NAMALWA (cell line): Measurements from ENCODE around the gene CYB5R2.

Source experiments
- DNase-seq: peaks from one replicate; pipeline ENCODE4 v3.0.0-alpha.2; 2015; ENCODE audit warnings: low spot score

CYB5R2 gene

GRCh38 chr11:7637447-7638157 lies 35.7 kb downstream of the CYB5R2 start:
- DNase-seq, result no peak

- no peak for DNase-seq
Measured at GRCh38 chr11:7636350-7636749, 37.0 kb downstream of the CYB5R2 start.

GRCh38 chr11:7635708-7636107 lies 37.6 kb downstream of the CYB5R2 start:
- no peak for DNase-seq

GRCh38 chr11:7635137-7635536 lies 38.2 kb downstream of the CYB5R2 start:
- DNase-seq, result no peak

GRCh38 chr11:7632211-7632610 lies 41.1 kb downstream of the CYB5R2 start:
- DNase-seq, result no peak

GRCh38 chr11:7630002-7630401 lies 43.3 kb downstream of the CYB5R2 start:
- DNase-seq, result no peak

GRCh38 chr11:7628660-7629059 lies 44.6 kb downstream of the CYB5R2 start:
- no peak for DNase-seq

- no peak for DNase-seq
Measured at GRCh38 chr11:7622721-7623120, 50.6 kb downstream of the CYB5R2 start.

GRCh38 chr11:7621554-7621953 lies 51.7 kb downstream of the CYB5R2 start:
- DNase-seq, result no peak

- DNase-seq, result no peak
Measured at GRCh38 chr11:7621090-7621489, 52.2 kb downstream of the CYB5R2 start.

GRCh38 chr11:7619322-7619721 lies 54.0 kb downstream of the CYB5R2 start:
- DNase-seq, result no peak

- no peak for DNase-seq
Measured at GRCh38 chr11:7617032-7617431, 56.3 kb downstream of the CYB5R2 start.
